ENCODE results near the gene CDNF.

Gene CDNF

GRCh38 chr10:14784459-14785055, 53.3 kb downstream of the CDNF start:
- no peak for DNase-seq

- DNase-seq = peak; percentile 90
Observed at GRCh38 chr10:14782691-14783363, 55.0 kb downstream of the CDNF start.

- no peak for DNase-seq
Observed at GRCh38 chr10:14781763-14782162, 56.1 kb downstream of the CDNF start.

GRCh38 chr10:14779001-14779651, 58.7 kb downstream of the CDNF start:
- no peak for DNase-seq

GRCh38 chr10:14776546-14776945, 61.3 kb downstream of the CDNF start:
- no peak for DNase-seq

GRCh38 chr10:14775656-14776055, 62.2 kb downstream of the CDNF start:
- DNase-seq = no peak

GRCh38 chr10:14774797-14775196, 63.0 kb downstream of the CDNF start, which contains the start of gene FAM107B:
Gene FAM107B, minus strand, starts transcription at chr10:14774897. Its CDS starts 234 bp downstream, at chr10:14774663.
- DNase-seq = no peak

- DNase-seq = no peak
Observed at GRCh38 chr10:14774214-14774580, 63.6 kb downstream of the CDNF start.

GRCh38 chr10:14773551-14774213, 64.2 kb downstream of the CDNF start:
- DNase-seq = no peak

GRCh38 chr10:14772399-14772798, 65.4 kb downstream of the CDNF start:
- DNase-seq = no peak

GRCh38 chr10:14770927-14771326, 66.9 kb downstream of the CDNF start:
- no peak for DNase-seq

All from islet precursor cell (in vitro differentiated cells).